Nephron progenitor cell (in vitro differentiated cells): ENCODE measurements around the gene SLC35E3.

Source experiments
- DNase-seq: peaks from one replicate; pipeline ENCODE4 v3.0.0; 2021
- H3K27ac Mint-ChIP-seq: 2 replicates; pipeline ENCODE4 v1.8.0; 2021; ENCODE audit warnings: mild to moderate bottlenecking, moderate library complexity, mixed read lengths
- H3K27me3 Mint-ChIP-seq: 2 replicates; pipeline ENCODE4 v1.8.0; 2021; ENCODE audit warnings: mild to moderate bottlenecking, low read depth, mixed read lengths; ENCODE audit not compliant: poor library complexity
- H3K36me3 Mint-ChIP-seq: 2 replicates; pipeline ENCODE4 v1.8.0; 2021; ENCODE audit warnings: low read depth, mixed read lengths
- H3K4me1 Mint-ChIP-seq: 2 replicates; pipeline ENCODE4 v1.8.0; 2021; ENCODE audit warnings: mixed read lengths
- H3K4me3 Mint-ChIP-seq: 2 replicates; pipeline ENCODE4 v1.8.0; 2021; ENCODE audit warnings: mild to moderate bottlenecking, moderate library complexity, mixed read lengths
- H3K9me3 Mint-ChIP-seq: 2 replicates; pipeline ENCODE4 v1.8.0; 2021; ENCODE audit warnings: mild to moderate bottlenecking, moderate library complexity, mixed read lengths
- CTCF ChIP-seq: fragments of 200-600 bp; sonication (generic); IDR thresholded peaks from 2 replicates; pipeline ENCODE4 v1.5.0; 2021; ENCODE audit warnings: antibody characterized with exemption

Gene SLC35E3

GRCh38 chr12:68769941-68770340, 24.0 kb downstream of the SLC35E3 start:
- no peak for TF ChIP-seq CTCF
- Mint-ChIP-seq H3K9me3 (no peaks in the 10 kb centered on the region), H3K4me3 (no peak overlapping the region), H3K27me3 (peaks cover 3% of the 10 kb centered on the region), H3K36me3 (peaks cover 11% of the 10 kb centered on the region), H3K27ac (no peak overlapping the region), H3K4me1 (no peaks in the 10 kb centered on the region)
- no peak for DNase-seq

GRCh38 chr12:68771223-68771925, 25.4 kb downstream of the SLC35E3 start:
- H3K9me3 Mint-ChIP-seq = no peaks in the 10 kb centered on the region
- DNase-seq = no peak

GRCh38 chr12:68772714-68773113, 26.7 kb downstream of the SLC35E3 start:
- no peak for DNase-seq
- TF ChIP-seq CTCF = no peak
- H3K27me3 Mint-ChIP-seq = peaks cover 3% of the 10 kb centered on the region
- no peak overlapping the region for H3K4me3 Mint-ChIP-seq
- H3K27ac Mint-ChIP-seq = no peak overlapping the region
- no peaks in the 10 kb centered on the region for H3K36me3 Mint-ChIP-seq
- no peaks in the 10 kb centered on the region for H3K9me3 Mint-ChIP-seq
- H3K4me1 Mint-ChIP-seq = no peaks in the 10 kb centered on the region

More at GRCh38 chr12:68771223-68771925, 25.4 kb downstream of the SLC35E3 start:
- Mint-ChIP-seq H3K27ac (no peak overlapping the region), H3K27me3 (peaks cover 3% of the 10 kb centered on the region), H3K4me3 (no peak overlapping the region), H3K36me3 (peaks cover 8% of the 10 kb centered on the region), H3K4me1 (no peaks in the 10 kb centered on the region)
- TF ChIP-seq CTCF = no peak

- Mint-ChIP-seq H3K9me3 (no peaks in the 10 kb centered on the region), H3K27ac (no peak overlapping the region), H3K4me3 (no peak overlapping the region), H3K36me3 (peaks cover 5% of the 10 kb centered on the region), H3K4me1 (no peaks in the 10 kb centered on the region), H3K27me3 (peaks cover 3% of the 10 kb centered on the region)
- TF ChIP-seq CTCF = no peak
- DNase-seq = no peak
These were observed 27.6 kb downstream of the SLC35E3 start for GRCh38 chr12:68773582-68773981.

- peaks cover 3% of the 10 kb centered on the region for H3K27me3 Mint-ChIP-seq
- no peak overlapping the region for H3K27ac Mint-ChIP-seq
- TF ChIP-seq CTCF = no peak
- no peak for DNase-seq
- no peaks in the 10 kb centered on the region for H3K4me1 Mint-ChIP-seq
- H3K9me3 Mint-ChIP-seq = no peaks in the 10 kb centered on the region
- peaks cover 5% of the 10 kb centered on the region for H3K36me3 Mint-ChIP-seq
- no peak overlapping the region for H3K4me3 Mint-ChIP-seq
These were observed 29.2 kb downstream of the SLC35E3 start for GRCh38 chr12:68775121-68775630.

- peaks cover 5% of the 10 kb centered on the region for H3K36me3 Mint-ChIP-seq
- TF ChIP-seq CTCF = no peak
- no peak overlapping the region for H3K4me3 Mint-ChIP-seq
- peaks cover 4% of the 10 kb centered on the region for H3K27me3 Mint-ChIP-seq
- H3K9me3 Mint-ChIP-seq = no peaks in the 10 kb centered on the region
- DNase-seq = no peak
- no peak overlapping the region for H3K27ac Mint-ChIP-seq
- H3K4me1 Mint-ChIP-seq = no peaks in the 10 kb centered on the region
These were observed 31.1 kb downstream of the SLC35E3 start for GRCh38 chr12:68776976-68777610.
